ENCODE data around the gene UTP18. TPM values are rescaled to one million over a fixed set of nuclear protein-coding genes. Genes with fewer than 3 reads are reported as not detected.

UTP18 gene
- total and polyA plus RNA-seq, 2 experiments from 2014 or later: 31.3 to 31.8 TPM

DNA sequence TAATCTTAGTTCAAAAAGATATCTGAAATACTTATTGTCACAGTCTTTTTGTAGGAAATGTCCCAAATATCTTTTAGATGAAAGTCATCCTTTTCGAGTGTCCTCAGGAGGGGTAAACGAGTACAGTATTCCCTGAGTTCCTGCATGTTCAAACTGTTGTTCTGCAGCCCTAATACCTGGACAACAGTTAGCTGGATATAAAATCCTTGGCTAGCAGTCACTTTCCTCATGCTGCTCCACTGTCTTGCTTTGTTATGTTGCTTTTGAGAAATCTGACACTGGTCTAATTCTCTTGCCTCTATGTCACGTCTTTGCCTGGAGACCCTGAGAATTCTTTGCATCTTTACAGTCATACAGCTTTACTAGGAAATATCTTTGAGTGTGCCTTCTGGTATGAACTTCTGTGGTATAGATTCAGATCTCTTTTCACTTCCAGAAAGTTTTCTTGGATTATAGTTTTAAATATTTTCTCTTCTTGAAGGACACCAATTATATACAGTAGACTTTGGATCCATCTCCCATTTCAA is 10.0 kb upstream of the UTP18 start:
- Histone ChIP-seq H3K9me2 (replicated peaks; ENCODE audit: insufficient read depth) (no peaks in the 10 kb centered on the region), H3K27me3 (no peaks in the 10 kb centered on the region), H3K4me2 (no peak overlapping the region), H3K4me1 (ENCODE audit: insufficient read depth) (no peaks in the 10 kb centered on the region), H3K27ac (no peak overlapping the region), H2AFZ (no peak overlapping the region), H3K4me3 (no peak overlapping the region), H3K79me2 (peaks cover 77% of the 10 kb centered on the region), H3K9me3 (ENCODE audit: low read depth) (no peaks in the 10 kb centered on the region), H3K36me3 (replicated peaks; ENCODE audit: insufficient read depth, low read depth) (no peaks in the 10 kb centered on the region), H4K20me1 (ENCODE audit: insufficient read depth, poor library complexity, severe bottlenecking) (peaks cover 4% of the 10 kb centered on the region)
- DNase-seq (ENCODE audit: low spot score): no peak
- TF ChIP-seq EZH2phosphoT487 (IDR thresholded peaks at IDR 0.05; ENCODE audit: low read depth, severe bottlenecking, unreplicated experiment): no peak
- TF ChIP-seq, protein P1, sequence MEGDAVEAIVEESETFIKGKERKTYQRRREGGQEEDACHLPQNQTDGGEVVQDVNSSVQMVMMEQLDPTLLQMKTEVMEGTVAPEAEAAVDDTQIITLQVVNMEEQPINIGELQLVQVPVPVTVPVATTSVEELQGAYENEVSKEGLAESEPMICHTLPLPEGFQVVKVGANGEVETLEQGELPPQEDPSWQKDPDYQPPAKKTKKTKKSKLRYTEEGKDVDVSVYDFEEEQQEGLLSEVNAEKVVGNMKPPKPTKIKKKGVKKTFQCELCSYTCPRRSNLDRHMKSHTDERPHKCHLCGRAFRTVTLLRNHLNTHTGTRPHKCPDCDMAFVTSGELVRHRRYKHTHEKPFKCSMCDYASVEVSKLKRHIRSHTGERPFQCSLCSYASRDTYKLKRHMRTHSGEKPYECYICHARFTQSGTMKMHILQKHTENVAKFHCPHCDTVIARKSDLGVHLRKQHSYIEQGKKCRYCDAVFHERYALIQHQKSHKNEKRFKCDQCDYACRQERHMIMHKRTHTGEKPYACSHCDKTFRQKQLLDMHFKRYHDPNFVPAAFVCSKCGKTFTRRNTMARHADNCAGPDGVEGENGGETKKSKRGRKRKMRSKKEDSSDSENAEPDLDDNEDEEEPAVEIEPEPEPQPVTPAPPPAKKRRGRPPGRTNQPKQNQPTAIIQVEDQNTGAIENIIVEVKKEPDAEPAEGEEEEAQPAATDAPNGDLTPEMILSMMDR (IDR thresholded peaks at IDR 0.05; ENCODE audit: poor library complexity): no peak
- TF ChIP-seq EZH2 (IDR thresholded peaks at IDR 0.05; ENCODE audit: borderline replicate concordance): no peak
- WGBS (ENCODE audit: low lambda C conversion rate, missing lambda C conversion rate): 97% methylated on average over 3 of the region's 3 CpGs

DNA sequence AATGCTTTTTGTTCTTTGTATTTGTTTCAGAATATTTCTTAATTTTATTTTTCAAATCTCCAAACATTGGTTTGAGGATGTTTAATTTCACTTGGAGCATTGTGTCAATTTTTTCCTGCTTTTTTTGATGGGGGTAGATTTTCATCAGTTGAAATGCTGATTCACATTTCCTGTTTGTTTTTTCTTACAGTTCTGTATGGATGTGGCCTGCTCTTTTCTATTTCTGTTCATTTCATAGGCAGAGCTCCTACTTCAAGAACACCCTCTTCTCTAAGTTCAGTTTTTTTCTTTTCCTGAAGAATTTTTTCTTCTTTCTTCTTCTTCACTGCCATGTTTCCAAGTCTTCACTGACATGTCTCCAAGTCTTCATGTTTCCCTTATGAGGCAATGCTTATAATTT is 9.3 kb upstream of the UTP18 start:
- Histone ChIP-seq H3K4me2 (no peak overlapping the region), H4K20me1 (ENCODE audit: insufficient read depth, poor library complexity, severe bottlenecking) (peaks cover 9% of the 10 kb centered on the region), H3K9me2 (replicated peaks; ENCODE audit: insufficient read depth) (no peaks in the 10 kb centered on the region), H3K4me1 (ENCODE audit: insufficient read depth) (no peaks in the 10 kb centered on the region), H3K36me3 (replicated peaks; ENCODE audit: insufficient read depth, low read depth) (no peaks in the 10 kb centered on the region), H3K9me3 (ENCODE audit: low read depth) (no peaks in the 10 kb centered on the region), H2AFZ (no peak overlapping the region), H3K27me3 (no peaks in the 10 kb centered on the region), H3K27ac (no peak overlapping the region), H3K79me2 (peaks cover 78% of the 10 kb centered on the region), H3K4me3 (no peak overlapping the region)
- TF ChIP-seq EZH2phosphoT487 (IDR thresholded peaks at IDR 0.05; ENCODE audit: low read depth, severe bottlenecking, unreplicated experiment): no peak
- TF ChIP-seq, protein P1 (IDR thresholded peaks at IDR 0.05; ENCODE audit: poor library complexity): no peak
- DNase-seq (ENCODE audit: low spot score): no peak

DNA sequence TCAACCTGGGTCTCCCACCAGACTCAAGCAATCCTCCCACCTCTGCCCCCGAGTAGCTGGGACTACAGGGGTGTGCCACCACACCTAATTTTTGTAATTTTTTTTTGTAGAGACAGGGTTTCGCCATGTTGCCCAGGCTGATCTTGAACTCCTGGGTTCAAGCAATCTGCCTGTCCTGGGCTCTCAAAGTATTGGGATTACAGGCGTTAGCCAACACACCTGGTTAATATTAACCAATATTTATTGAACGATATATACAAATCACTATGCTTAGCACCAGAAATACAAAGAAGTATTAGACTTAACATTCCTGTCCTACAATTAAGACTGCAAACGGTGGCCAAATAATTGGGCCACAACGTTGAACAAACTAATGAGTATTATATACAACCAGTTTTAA is 4.7 kb upstream of the UTP18 start:
- DNase-seq (ENCODE audit: low spot score): no peak
- Histone ChIP-seq H3K27ac (no peak overlapping the region), H3K9me3 (ENCODE audit: low read depth) (no peaks in the 10 kb centered on the region), H4K20me1 (ENCODE audit: insufficient read depth, poor library complexity, severe bottlenecking) (peaks cover 38% of the 10 kb centered on the region), H3K4me1 (ENCODE audit: insufficient read depth) (peaks cover 23% of the 10 kb centered on the region), H3K4me3 (no peak overlapping the region), H3K4me2 (peak overlapping the region; percentile 43), H3K79me2 (peaks cover 88% of the 10 kb centered on the region), H2AFZ (no peak overlapping the region), H3K36me3 (replicated peaks; ENCODE audit: insufficient read depth, low read depth) (no peaks in the 10 kb centered on the region), H3K27me3 (no peaks in the 10 kb centered on the region), H3K9me2 (replicated peaks; ENCODE audit: insufficient read depth) (no peaks in the 10 kb centered on the region)
- TF ChIP-seq, protein P1 (IDR thresholded peaks at IDR 0.05; ENCODE audit: poor library complexity): no peak
- no peak for TF ChIP-seq EZH2 (IDR thresholded peaks at IDR 0.05; ENCODE audit: borderline replicate concordance)
- TF ChIP-seq EZH2phosphoT487 (IDR thresholded peaks at IDR 0.05; ENCODE audit: low read depth, severe bottlenecking, unreplicated experiment): no peak
- WGBS (ENCODE audit: low lambda C conversion rate, missing lambda C conversion rate): 78% methylated on average over 6 of the region's 6 CpGs

DNA sequence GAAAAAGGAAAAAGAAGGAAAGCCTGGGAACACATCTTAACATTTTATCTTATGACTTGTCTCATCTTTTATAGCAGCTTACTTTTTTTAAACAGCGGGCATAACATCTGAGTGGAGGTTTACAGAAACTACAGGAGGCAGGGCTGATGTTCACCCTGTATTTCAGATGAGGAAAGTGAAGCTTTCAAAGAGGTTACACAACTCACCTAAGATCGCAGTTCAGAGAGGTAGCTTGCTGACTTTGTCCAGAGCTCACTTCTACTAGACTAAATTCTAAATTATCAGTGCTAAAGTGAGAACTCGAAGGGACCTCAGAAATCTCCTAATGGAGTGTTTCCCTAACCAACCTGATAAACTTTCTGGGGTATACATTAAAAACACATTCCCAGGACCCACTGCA is 4.2 kb upstream of the UTP18 start:
- Histone ChIP-seq H4K20me1 (ENCODE audit: insufficient read depth, poor library complexity, severe bottlenecking) (peaks cover 38% of the 10 kb centered on the region), H2AFZ (no peak overlapping the region), H3K27me3 (no peaks in the 10 kb centered on the region), H3K4me1 (ENCODE audit: insufficient read depth) (peaks cover 23% of the 10 kb centered on the region), H3K4me3 (no peak overlapping the region), H3K27ac (no peak overlapping the region), H3K4me2 (peak overlapping the region; percentile 43), H3K9me3 (ENCODE audit: low read depth) (no peaks in the 10 kb centered on the region), H3K9me2 (replicated peaks; ENCODE audit: insufficient read depth) (no peaks in the 10 kb centered on the region), H3K79me2 (peaks cover 87% of the 10 kb centered on the region), H3K36me3 (replicated peaks; ENCODE audit: insufficient read depth, low read depth) (no peaks in the 10 kb centered on the region)
- 86% methylated on average over 3 of the region's 3 CpGs for WGBS (ENCODE audit: low lambda C conversion rate, missing lambda C conversion rate)
- peak; percentile 5 for DNase-seq (ENCODE audit: low spot score)
- TF ChIP-seq, protein P1 (IDR thresholded peaks at IDR 0.05; ENCODE audit: poor library complexity): no peak
- TF ChIP-seq EZH2 (IDR thresholded peaks at IDR 0.05; ENCODE audit: borderline replicate concordance) (no peak), EZH2phosphoT487 (IDR thresholded peaks at IDR 0.05; ENCODE audit: low read depth, severe bottlenecking, unreplicated experiment) (no peak)

Measured in hepatocyte (in vitro differentiated cells).